Kidney epithelial cell (primary cell): ENCODE measurements around the gene CRYBA4. TPM values are rescaled to one million over a fixed set of nuclear protein-coding genes. Genes with fewer than 3 reads are reported as not detected.

Experiments
- DNase-seq: peaks from one replicate; pipeline ENCODE4 v3.0.0-alpha.2; 2010; ENCODE audit warnings: low read depth
- H3K27me3 ChIP-seq: 2 replicates; pipeline ENCODE4 v1.6.0; 2011; ENCODE audit warnings: low read length; ENCODE audit not compliant: control insufficient read depth, insufficient read depth
- H3K36me3 ChIP-seq: 2 replicates; pipeline ENCODE4 v1.5.1; 2011; ENCODE audit warnings: low read length; ENCODE audit not compliant: control insufficient read depth, insufficient read depth
- H3K4me3 ChIP-seq: 2 replicates; pipeline ENCODE4 v1.5.1; 2011; ENCODE audit warnings: low read depth, mild to moderate bottlenecking, control low read depth, low read length
- CTCF ChIP-seq: IDR thresholded peaks from 2 replicates; pipeline ENCODE4 v1.5.1; 2011; ENCODE audit warnings: mild to moderate bottlenecking, moderate library complexity, low read length, control low read depth, inconsistent platforms; ENCODE audit not compliant: insufficient read depth, poor library complexity, severe bottlenecking
- total RNA-seq: library from RNA; depleted of rRNA; stranded (reverse); fragments of >200 nt; gene quantifications from 2 replicates; pipeline ENCODE4 v1.2.3, GENCODE V29; 2015

The CRYBA4 gene
- total RNA-seq, 1 donor from 2014 or later = not detected

- H3K36me3 ChIP-seq = no peaks in the 10 kb centered on the region
Measured at GRCh38 chr22:26620197-26620596, 1.6 kb upstream of the CRYBA4 start.

GRCh38 chr22:26623984-26624383, 2.2 kb downstream of the CRYBA4 start:
- Histone ChIP-seq H3K36me3 (no peaks in the 10 kb centered on the region), H3K4me3 (no peak overlapping the region), H3K27me3 (peaks cover 13% of the 10 kb centered on the region)
- no peak for DNase-seq
- no peak for TF ChIP-seq CTCF

More at GRCh38 chr22:26620197-26620596, 1.6 kb upstream of the CRYBA4 start:
- no peak for DNase-seq
- H3K4me3 ChIP-seq = no peak overlapping the region
- TF ChIP-seq CTCF = no peak
- peaks cover 23% of the 10 kb centered on the region for H3K27me3 ChIP-seq

- peaks cover 11% of the 10 kb centered on the region for H3K27me3 ChIP-seq
- no peak for DNase-seq
- H3K36me3 ChIP-seq = no peaks in the 10 kb centered on the region
- TF ChIP-seq CTCF = no peak
- H3K4me3 ChIP-seq = no peak overlapping the region
Measured at GRCh38 chr22:26624803-26625202, 3.0 kb downstream of the CRYBA4 start.

- no peaks in the 10 kb centered on the region for H3K36me3 ChIP-seq
- no peak for TF ChIP-seq CTCF
- no peak overlapping the region for H3K4me3 ChIP-seq
- peaks cover 4% of the 10 kb centered on the region for H3K27me3 ChIP-seq
- DNase-seq = no peak
Measured at GRCh38 chr22:26629988-26630761, 8.4 kb downstream of the CRYBA4 start.

- H3K27me3 ChIP-seq = peaks cover 4% of the 10 kb centered on the region
- no peak for DNase-seq
- H3K4me3 ChIP-seq = no peak overlapping the region
- H3K36me3 ChIP-seq = no peaks in the 10 kb centered on the region
- no peak for TF ChIP-seq CTCF
Measured at GRCh38 chr22:26631282-26631681, 9.5 kb downstream of the CRYBA4 start.
